ENCODE results near the gene PGD. TPM values are rescaled to one million over a fixed set of nuclear protein-coding genes. Genes with fewer than 3 reads are reported as not detected.

The PGD gene
- total RNA-seq, 2 donors from 2014 or later, result 48.9 to 63.6 TPM

- Histone ChIP-seq H3K36me3 (peaks cover 24% of the 10 kb centered on the region), H3K27me3 (replicated peaks; ENCODE audit: insufficient read depth) (no peaks in the 10 kb centered on the region), H3K9me3 (no peaks in the 10 kb centered on the region), H3K27ac (no peak overlapping the region), H3K4me3 (no peak overlapping the region), H3K4me1 (ENCODE audit: control insufficient read depth in 1 of 2, low read depth in 2 of 2) (peaks cover 7 to 14% of the 10 kb centered on the region in 2 donors)
- no peak for DNase-seq (ENCODE audit: low spot score)
- no peak for TF ChIP-seq CTCF (IDR thresholded peaks at IDR 0.05)
- no peak for ATAC-seq (ENCODE audit: insufficient number of reproducible peaks, low FRiP score, low read depth)
These were observed 71.2 kb downstream of the PGD start for GRCh38 chr1:10470043-10470442.

Other genes starting within 250 kb of the PGD start
- gene KIF1B, start 188.5 kb upstream of the PGD start, total RNA-seq, result 10 to 100 TPM; 40.1 to 64.3 TPM
- 10 to 100 TPM in 1 of 2 donors, 1 to 10 TPM in 1; 6.4 to 10.4 TPM for gene CENPS, start 31.4 kb downstream of the PGD start, total RNA-seq
- gene CORT, start 51.0 kb downstream of the PGD start, total RNA-seq, result not detected
- gene DFFA, start 73.5 kb downstream of the PGD start, total RNA-seq, result 10 to 100 TPM; 14.8 to 16.4 TPM
- gene PEX14, start 75.9 kb downstream of the PGD start, total RNA-seq, result 10 to 100 TPM; 11.5 to 22.6 TPM

All from thoracic aorta (tissue), 2 donors.